Heart left ventricle (tissue), 13 donors: ENCODE measurements around the gene GIN1.

ENCODE experiments used
- POLR2A ChIP-seq, 2 donors: fragments of 450-650 bp; IDR thresholded peaks; one replicate each; pipeline ENCODE4 v1.6.1; 2017; ENCODE audit warnings: antibody characterized with exemption in 2 of 2, mild to moderate bottlenecking in 2 of 2, moderate library complexity in 2 of 2
- TF ChIP-seq, protein P1 (sequence below), 12 donors: fragments of 200-600 bp; sonication (generic) in 4 of 12; IDR thresholded peaks; one replicate each; pipeline versions ENCODE4 v1.5.0 to v1.8.0; 2018 to 2022; ENCODE audit warnings: antibody characterized with exemption in 12 of 12, mild to moderate bottlenecking in 5 of 12
- donor health status: ischemic (EF 13 %, LVEDD 7.1; RV severe dilation, severe dysfunction).
- donor health status: DM: no; HTN: yes; CAD: no.
- donor health status: DM: no; HTN: no; CAD: no.
- donor health status: ischemic (EF 25% LVEDD 6.9; RV normal size, moderate dysfunction).
- donor health status: ischemic (EF 25% LVEDD 5.7; RV mildly dilated, moderate dysfunction).
- donor health status: ischemic (EF 35%, LVEDD 5.7; RV mildly dilated, moderate dysfunction).
- donor health status: nonischemic (EF 11% LVEDD 7.7; RV severe dilation, severe dysfunction).
- donor health status: DM: yes; HTN: yes; CAD: no.
- donor health status: PGD.
- donor health status: ischemic (EF 29% LVEDD 5.4; RV normal size, mild dysfunction).
- donor health status: nonischemic (EF 23%, LVEDD 6.1; RV moderate dilation, normal function).

DNA sequence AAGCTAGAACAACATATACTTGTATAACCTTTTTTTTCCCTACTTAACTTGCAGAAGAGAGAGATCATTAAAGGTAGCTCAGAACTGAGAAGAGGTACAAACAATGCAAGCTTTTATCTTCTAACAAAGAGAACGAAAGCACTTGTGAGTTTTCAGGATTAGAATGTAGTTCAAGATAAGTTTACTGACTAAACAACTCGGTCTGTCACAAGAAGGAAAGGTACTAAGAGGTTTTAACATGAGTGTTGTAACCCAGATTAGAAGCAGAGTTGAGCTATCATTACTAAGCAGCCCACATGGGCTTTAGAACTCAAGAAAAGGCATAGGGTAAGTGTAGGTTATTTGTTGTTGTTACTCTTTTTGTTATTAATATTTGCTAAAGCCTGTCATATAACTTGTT, 25.2 kb downstream of the GIN1 start:
- TF ChIP-seq, protein P1, sequence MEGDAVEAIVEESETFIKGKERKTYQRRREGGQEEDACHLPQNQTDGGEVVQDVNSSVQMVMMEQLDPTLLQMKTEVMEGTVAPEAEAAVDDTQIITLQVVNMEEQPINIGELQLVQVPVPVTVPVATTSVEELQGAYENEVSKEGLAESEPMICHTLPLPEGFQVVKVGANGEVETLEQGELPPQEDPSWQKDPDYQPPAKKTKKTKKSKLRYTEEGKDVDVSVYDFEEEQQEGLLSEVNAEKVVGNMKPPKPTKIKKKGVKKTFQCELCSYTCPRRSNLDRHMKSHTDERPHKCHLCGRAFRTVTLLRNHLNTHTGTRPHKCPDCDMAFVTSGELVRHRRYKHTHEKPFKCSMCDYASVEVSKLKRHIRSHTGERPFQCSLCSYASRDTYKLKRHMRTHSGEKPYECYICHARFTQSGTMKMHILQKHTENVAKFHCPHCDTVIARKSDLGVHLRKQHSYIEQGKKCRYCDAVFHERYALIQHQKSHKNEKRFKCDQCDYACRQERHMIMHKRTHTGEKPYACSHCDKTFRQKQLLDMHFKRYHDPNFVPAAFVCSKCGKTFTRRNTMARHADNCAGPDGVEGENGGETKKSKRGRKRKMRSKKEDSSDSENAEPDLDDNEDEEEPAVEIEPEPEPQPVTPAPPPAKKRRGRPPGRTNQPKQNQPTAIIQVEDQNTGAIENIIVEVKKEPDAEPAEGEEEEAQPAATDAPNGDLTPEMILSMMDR (IDR thresholded peaks at IDR 0.05), result no peak
- TF ChIP-seq POLR2A (IDR thresholded peaks at IDR 0.05), result no peak
